Measurements from ENCODE around the gene PTPN21.

GRCh38 chr14:88547386-88547780 lies 7.4 kb downstream of the PTPN21 start:
- TF ChIP-seq CTCF (IDR thresholded peaks at IDR 0.05 in 8 of 11, conservative IDR thresholded peaks at IDR 0.05 in 3 of 11) (no peak), POLR2A (IDR thresholded peaks at IDR 0.05) (no peak), POLR2AphosphoS5 (IDR thresholded peaks at IDR 0.05) (no peak)
